Brain microvascular endothelial cell (primary cell): ENCODE data around the gene MAPKAPK2.

ENCODE experiments used
- DNase-seq: peaks from one replicate; pipeline ENCODE4 v3.0.0-alpha.2; 2020
- H3K27ac ChIP-seq: fragments of 250-450 bp; sonication (Bioruptor Pico); 2 replicates; pipeline ENCODE4 v1.5.1; 2020; ENCODE audit warnings: mild to moderate bottlenecking, moderate library complexity
- H3K27me3 ChIP-seq: fragments of 250-450 bp; sonication (Bioruptor Pico); replicated peaks from 2 replicates; pipeline ENCODE4 v1.5.1; 2020; ENCODE audit warnings: mild to moderate bottlenecking
- H3K36me3 ChIP-seq: fragments of 250-450 bp; sonication (Bioruptor Pico); replicated peaks from 2 replicates; pipeline ENCODE4 v1.5.1; 2020; ENCODE audit warnings: mild to moderate bottlenecking
- H3K4me3 ChIP-seq: 2 replicates; pipeline ENCODE4 v1.5.1; 2011; ENCODE audit warnings: low read depth, mild to moderate bottlenecking, control low read depth, low read length, moderate library complexity
- CTCF ChIP-seq: IDR thresholded peaks from 2 replicates; pipeline ENCODE4 v1.5.1; 2011; ENCODE audit warnings: low read depth, mild to moderate bottlenecking, moderate library complexity, low read length, control low read depth, inconsistent platforms; ENCODE audit errors: missing control alignments
- in situ Hi-C: cut with HindIII; loops from 2 replicates; pipeline ENCODE4 v1.10.0; 2017; ENCODE audit warnings: low sequenced_read_pairs, low pct_ligation_motif_present

Gene MAPKAPK2

DNA sequence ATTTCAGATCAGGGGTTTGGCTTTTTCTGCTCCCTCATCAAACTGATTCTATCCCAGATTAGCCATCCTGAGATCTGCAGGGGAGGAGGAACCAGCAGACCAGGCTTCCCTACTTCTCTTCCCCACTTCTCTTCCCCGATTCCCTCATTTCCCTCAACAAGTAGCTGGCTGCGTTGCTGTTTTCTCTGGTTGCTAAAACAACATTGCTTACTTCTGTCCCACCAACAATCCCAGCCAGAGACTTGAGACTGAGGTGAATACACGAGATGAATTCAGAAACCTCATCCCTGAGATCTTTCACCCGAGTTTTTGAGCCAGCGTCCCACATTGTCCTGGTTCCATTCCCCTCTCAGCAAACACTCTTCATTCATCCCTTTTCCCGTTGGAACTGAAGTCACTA, 27.0 kb upstream of the MAPKAPK2 start:
- Histone ChIP-seq H3K4me3 (no peak overlapping the region), H3K27me3 (peaks cover 5% of the 10 kb centered on the region), H3K27ac (no peak overlapping the region), H3K36me3 (no peaks in the 10 kb centered on the region)
- in situ Hi-C loops = no loop called here
- TF ChIP-seq CTCF = no peak
- no peak for DNase-seq

DNA sequence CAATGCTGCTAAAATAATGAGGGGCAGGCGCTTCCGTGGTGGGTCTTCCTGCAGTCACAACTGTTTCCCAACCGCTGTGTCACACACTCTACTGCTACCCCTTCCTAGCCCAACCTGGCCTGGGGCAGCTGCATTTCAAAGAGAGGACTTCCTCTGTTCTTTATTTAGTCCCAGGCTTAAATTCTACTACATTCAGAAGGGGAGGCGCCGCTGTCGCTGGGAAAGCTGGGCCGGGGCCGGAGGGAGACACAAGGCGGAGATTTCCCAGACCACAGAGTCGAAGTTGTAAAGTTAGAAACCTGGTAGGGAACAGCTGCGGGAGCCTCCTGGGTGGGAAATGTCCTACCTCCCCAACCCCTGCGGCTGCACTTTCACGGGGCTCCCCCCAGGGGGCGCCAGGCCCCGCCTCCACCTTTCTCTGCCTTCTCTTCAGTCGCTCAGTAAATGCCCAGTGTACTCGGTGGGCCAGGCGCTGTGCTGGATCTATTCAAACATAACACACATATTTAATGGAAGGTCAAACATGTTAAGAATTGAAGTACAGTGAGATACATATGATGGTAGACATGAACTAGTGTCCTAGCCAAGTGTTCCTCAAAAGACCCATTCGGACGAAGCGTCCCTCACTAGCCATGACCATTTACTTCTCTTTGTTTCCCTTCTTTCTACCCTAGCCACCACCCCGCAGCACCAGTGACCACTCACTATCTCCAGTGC, 26.3 kb upstream of the MAPKAPK2 start:
- in situ Hi-C loops = no loop called here
- Histone ChIP-seq H3K4me3 (no peak overlapping the region), H3K27ac (no peak overlapping the region), H3K27me3 (peaks cover 8% of the 10 kb centered on the region), H3K36me3 (no peaks in the 10 kb centered on the region)
- DNase-seq = peak; percentile 11
- peak; percentile 93 for TF ChIP-seq CTCF

DNA sequence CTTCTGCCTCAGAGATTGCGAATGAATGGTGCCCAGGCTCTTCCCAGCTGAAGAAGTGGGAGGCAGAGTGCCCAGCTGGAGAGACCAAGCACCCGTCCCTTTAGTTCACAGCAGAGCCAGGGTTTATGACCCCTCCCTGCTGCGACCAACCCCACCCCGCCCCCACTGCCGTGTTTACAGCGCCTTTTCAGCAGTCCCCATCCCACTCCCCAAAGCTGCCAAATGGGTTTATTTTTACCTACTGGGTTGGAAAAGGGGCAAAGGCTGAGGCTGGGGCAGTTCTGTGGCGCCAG, 25.8 kb upstream of the MAPKAPK2 start:
- Histone ChIP-seq H3K4me3 (no peak overlapping the region), H3K27me3 (peaks cover 13% of the 10 kb centered on the region), H3K27ac (no peak overlapping the region), H3K36me3 (no peaks in the 10 kb centered on the region)
- no peak for DNase-seq
- in situ Hi-C loops = no loop called here
- TF ChIP-seq CTCF = no peak

DNA sequence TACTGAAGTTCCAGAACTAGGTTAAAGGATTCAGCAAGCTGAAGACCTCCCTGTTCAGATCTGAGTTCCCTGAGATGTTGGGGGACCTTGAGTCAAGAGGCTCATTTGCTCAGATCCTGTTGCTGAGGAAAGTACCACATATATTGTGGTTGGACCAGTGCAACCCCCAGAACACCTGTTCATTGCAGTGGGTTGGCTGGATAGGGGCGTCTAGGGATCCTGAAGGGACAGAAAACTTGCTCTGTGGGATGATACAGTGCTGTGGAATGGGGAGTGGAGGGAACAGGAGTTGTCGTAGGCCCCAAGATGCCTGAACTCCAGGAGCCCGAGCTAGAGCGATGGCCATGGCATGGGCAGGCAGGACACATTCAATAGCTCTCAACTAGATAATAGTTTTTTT, 24.6 kb upstream of the MAPKAPK2 start:
- no peak for TF ChIP-seq CTCF
- Histone ChIP-seq H3K27me3 (peaks cover 17% of the 10 kb centered on the region), H3K4me3 (no peak overlapping the region), H3K36me3 (no peaks in the 10 kb centered on the region), H3K27ac (no peak overlapping the region)
- no peak for DNase-seq
- in situ Hi-C loops = no loop called here

DNA sequence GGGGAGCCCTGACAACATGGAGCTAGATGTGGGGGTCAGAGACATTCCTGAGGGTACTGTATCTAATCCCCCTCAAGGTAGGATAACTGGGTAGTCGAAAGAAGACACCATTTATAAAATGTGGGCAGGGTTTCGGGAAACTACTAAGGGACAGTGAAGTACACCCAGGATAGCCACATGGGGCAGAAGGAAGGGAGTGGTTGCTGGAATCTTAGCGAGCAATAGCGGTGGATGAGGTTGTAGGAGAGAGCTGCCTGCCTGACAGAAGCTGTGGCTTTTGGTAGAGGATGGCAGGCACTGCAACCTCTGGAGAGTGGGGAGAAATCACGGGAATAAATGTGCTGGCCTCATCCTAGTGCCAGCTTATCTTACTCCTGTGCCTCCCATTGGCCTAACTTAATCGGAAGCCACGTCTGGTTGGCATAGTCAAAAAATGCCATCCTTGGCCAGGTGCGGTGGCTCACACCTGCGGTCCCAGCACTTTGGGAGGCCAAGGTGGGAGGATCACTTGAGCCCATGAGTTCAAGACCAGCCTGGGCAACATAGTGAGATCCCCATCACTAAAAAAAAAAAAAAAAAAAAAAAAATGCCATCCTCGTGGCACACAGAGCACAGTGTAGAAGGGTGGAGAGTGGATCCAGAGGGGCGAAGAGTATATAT, 23.4 kb upstream of the MAPKAPK2 start:
- Histone ChIP-seq H3K4me3 (no peak overlapping the region), H3K27ac (no peak overlapping the region), H3K36me3 (no peaks in the 10 kb centered on the region), H3K27me3 (peaks cover 17% of the 10 kb centered on the region)
- no peak for TF ChIP-seq CTCF
- in situ Hi-C loops = no loop called here
- no peak for DNase-seq

- H3K36me3 ChIP-seq = no peaks in the 10 kb centered on the region
- no peak overlapping the region for H3K27ac ChIP-seq
- DNase-seq = no peak
- no peak for TF ChIP-seq CTCF
- no peak overlapping the region for H3K4me3 ChIP-seq
- peaks cover 17% of the 10 kb centered on the region for H3K27me3 ChIP-seq
- in situ Hi-C loops = no loop called here
These were observed 22.2 kb upstream of the MAPKAPK2 start for GRCh38 chr1:206662396-206663092.
